ENCODE results near the gene STK38. TPM values are rescaled to one million over a fixed set of nuclear protein-coding genes. Genes with fewer than 3 reads are reported as not detected.

STK38 gene
- total RNA-seq, 1 experiment from 2014 or later: 27.5 TPM

DNA sequence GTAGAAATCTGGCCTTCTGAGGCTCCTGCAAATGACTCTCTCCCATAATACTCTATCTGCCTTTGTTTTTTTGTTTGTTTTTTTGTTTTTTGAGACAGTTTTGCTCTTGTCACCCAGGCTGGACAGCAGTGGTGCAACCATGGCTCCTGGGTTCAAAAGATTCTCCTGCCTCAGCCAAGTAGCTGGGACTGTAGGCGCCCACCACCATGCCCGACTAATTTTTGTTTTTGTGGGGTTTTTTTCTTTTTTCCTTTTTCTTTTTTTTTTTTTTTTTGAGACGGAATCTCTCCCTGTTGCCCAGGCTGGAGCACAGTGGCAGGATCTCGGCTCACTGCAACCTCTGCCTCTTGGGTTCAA, 16.6 kb upstream of the STK38 start:
- no peak for DNase-seq
- no peaks in the 10 kb centered on the region for H3K9me3 Mint-ChIP-seq (ENCODE audit: unreplicated experiment)
- H3K27ac Mint-ChIP-seq (ENCODE audit: unreplicated experiment): no peak overlapping the region
- H3K27me3 ChIP-seq (replicated peaks; ENCODE audit: control insufficient read depth, insufficient read depth, low read length): no peaks in the 10 kb centered on the region
- H3K27me3 Mint-ChIP-seq (ENCODE audit: insufficient read depth, unreplicated experiment): no peaks in the 10 kb centered on the region
- intact Hi-C loops (cut with micrococcal nuclease; ENCODE audit: unreplicated experiment): no loop called here
- H3K4me1 ChIP-seq: 0 out of 2 replicates have a peak, but pooled peaks cover 6% of the 10 kb centered on the region
- H3K4me3 ChIP-seq (ENCODE audit: low read depth, low read length): no peak overlapping the region
- POLR2A ChIA-PET: no interaction called here
- H3K4me1 Mint-ChIP-seq (ENCODE audit: low read depth, unreplicated experiment): peaks cover 17% of the 10 kb centered on the region
- TF ChIP-seq, protein P1, sequence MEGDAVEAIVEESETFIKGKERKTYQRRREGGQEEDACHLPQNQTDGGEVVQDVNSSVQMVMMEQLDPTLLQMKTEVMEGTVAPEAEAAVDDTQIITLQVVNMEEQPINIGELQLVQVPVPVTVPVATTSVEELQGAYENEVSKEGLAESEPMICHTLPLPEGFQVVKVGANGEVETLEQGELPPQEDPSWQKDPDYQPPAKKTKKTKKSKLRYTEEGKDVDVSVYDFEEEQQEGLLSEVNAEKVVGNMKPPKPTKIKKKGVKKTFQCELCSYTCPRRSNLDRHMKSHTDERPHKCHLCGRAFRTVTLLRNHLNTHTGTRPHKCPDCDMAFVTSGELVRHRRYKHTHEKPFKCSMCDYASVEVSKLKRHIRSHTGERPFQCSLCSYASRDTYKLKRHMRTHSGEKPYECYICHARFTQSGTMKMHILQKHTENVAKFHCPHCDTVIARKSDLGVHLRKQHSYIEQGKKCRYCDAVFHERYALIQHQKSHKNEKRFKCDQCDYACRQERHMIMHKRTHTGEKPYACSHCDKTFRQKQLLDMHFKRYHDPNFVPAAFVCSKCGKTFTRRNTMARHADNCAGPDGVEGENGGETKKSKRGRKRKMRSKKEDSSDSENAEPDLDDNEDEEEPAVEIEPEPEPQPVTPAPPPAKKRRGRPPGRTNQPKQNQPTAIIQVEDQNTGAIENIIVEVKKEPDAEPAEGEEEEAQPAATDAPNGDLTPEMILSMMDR (IDR thresholded peaks at IDR 0.05; ENCODE audit: insufficient read depth in 1 of 2, low read depth in 1 of 2, low read length in 1 of 2, severe bottlenecking in 1 of 2, unreplicated experiment in 1 of 2): no peak
- H3K36me3 Mint-ChIP-seq (ENCODE audit: insufficient read depth, unreplicated experiment): no peaks in the 10 kb centered on the region
- BruUV-seq (replicated peaks): no TSS peak
- H3K36me3 ChIP-seq (ENCODE audit: control insufficient read depth, insufficient read depth, low read length): no peaks in the 10 kb centered on the region
- H3K4me3 Mint-ChIP-seq (ENCODE audit: unreplicated experiment): no peak overlapping the region
- CTCF ChIA-PET: no interaction called here
- H3K9me3 ChIP-seq: no peaks in the 10 kb centered on the region

DNA sequence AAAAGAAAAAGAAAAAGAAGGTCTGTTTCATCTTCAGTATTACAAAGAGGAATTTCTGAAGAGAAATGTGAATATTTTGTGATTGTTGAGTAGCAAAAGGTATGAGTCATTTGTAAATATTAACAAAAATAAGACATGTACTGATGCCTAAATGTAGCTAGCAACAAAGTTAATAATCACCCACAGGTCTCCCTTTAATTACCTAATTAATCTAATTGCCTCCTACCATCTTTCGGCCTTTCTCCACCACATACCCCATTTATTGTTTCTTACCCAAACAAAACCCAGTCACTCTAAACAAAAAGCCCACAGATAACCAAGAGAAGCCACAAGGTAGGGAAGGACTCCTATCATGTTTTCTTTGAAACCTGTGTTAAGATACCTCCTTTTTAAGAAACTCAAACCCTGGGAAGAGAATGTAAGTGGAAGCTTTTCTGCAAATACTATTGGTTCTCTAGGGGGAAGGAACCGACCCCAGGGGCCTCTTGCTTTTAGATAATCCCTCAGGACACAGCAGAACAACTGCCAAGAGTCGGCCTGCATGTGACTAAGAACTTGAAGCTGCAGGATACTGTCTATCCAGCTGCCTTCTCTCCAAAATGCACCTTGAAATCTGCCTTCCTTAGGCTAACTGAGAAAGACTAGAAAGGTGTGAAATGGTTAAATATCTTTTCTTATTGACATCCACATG, 16.1 kb upstream of the STK38 start:
- H3K9me3 ChIP-seq: no peaks in the 10 kb centered on the region
- peaks cover 17% of the 10 kb centered on the region for H3K4me1 Mint-ChIP-seq (ENCODE audit: low read depth, unreplicated experiment)
- DNase-seq: no peak
- H3K27ac Mint-ChIP-seq (ENCODE audit: unreplicated experiment): no peak overlapping the region
- TF ChIP-seq, protein P1 (IDR thresholded peaks at IDR 0.05; ENCODE audit: insufficient read depth in 1 of 2, low read depth in 1 of 2, low read length in 1 of 2, severe bottlenecking in 1 of 2, unreplicated experiment in 1 of 2): no peak
- no peaks in the 10 kb centered on the region for H3K27me3 ChIP-seq (replicated peaks; ENCODE audit: control insufficient read depth, insufficient read depth, low read length)
- no peak overlapping the region for H3K4me3 ChIP-seq (ENCODE audit: low read depth, low read length)
- intact Hi-C loops (cut with micrococcal nuclease; ENCODE audit: unreplicated experiment): no loop called here
- H3K36me3 ChIP-seq (ENCODE audit: control insufficient read depth, insufficient read depth, low read length): no peaks in the 10 kb centered on the region
- no peaks in the 10 kb centered on the region for H3K9me3 Mint-ChIP-seq (ENCODE audit: unreplicated experiment)
- H3K27me3 Mint-ChIP-seq (ENCODE audit: insufficient read depth, unreplicated experiment): no peaks in the 10 kb centered on the region
- BruUV-seq (replicated peaks): no TSS peak
- H3K4me3 Mint-ChIP-seq (ENCODE audit: unreplicated experiment): no peak overlapping the region
- 0 out of 2 replicates have a peak, but pooled peaks cover 6% of the 10 kb centered on the region for H3K4me1 ChIP-seq
- CTCF ChIA-PET: no interaction called here
- no peaks in the 10 kb centered on the region for H3K36me3 Mint-ChIP-seq (ENCODE audit: insufficient read depth, unreplicated experiment)
- POLR2A ChIA-PET: no interaction called here

DNA sequence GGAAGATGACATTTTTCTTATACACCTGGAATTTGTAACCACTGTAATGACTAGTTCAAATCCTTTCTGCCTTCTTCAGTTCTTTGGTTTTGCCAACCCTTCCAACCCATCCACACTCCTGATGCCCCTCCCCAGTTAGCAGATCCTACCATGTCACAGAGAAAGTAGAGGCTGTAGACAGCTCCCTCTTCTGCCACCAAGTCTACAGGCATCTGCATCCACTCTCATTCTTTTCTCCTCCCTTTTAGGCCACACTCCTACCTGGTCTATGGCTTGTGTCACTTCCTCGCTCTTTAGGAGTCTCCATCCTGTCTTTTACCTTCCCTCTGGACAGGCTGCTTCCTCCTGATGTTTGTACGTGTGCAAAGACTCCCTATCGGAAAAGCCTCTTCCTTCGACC, 13.5 kb upstream of the STK38 start:
- intact Hi-C loops (cut with micrococcal nuclease; ENCODE audit: unreplicated experiment): no loop called here
- no peak overlapping the region for H3K4me3 Mint-ChIP-seq (ENCODE audit: unreplicated experiment)
- ChIA-PET POLR2A (interaction anchor here (0.5 to 0.6 kb wide), 2 partner anchors 47 to 107 kb away, joined by 6 read pairs; no protein-coding TSS in a partner anchor), CTCF (interaction anchor here (1.0 kb wide), 1 partner anchor 11 kb away, joined by 3 read pairs; no protein-coding TSS in a partner anchor)
- Histone ChIP-seq H3K36me3 (ENCODE audit: control insufficient read depth, insufficient read depth, low read length) (no peaks in the 10 kb centered on the region), H3K27me3 (replicated peaks; ENCODE audit: control insufficient read depth, insufficient read depth, low read length) (no peaks in the 10 kb centered on the region), H3K9me3 (no peaks in the 10 kb centered on the region), H3K4me3 (ENCODE audit: low read depth, low read length) (no peak overlapping the region), H3K4me1 (0 out of 2 replicates have a peak, but pooled peaks cover 6% of the 10 kb centered on the region)
- TF ChIP-seq, protein P1 (IDR thresholded peaks at IDR 0.05; ENCODE audit: insufficient read depth in 1 of 2, low read depth in 1 of 2, low read length in 1 of 2, severe bottlenecking in 1 of 2, unreplicated experiment in 1 of 2): no peak
- H3K36me3 Mint-ChIP-seq (ENCODE audit: insufficient read depth, unreplicated experiment): no peaks in the 10 kb centered on the region
- DNase-seq: no peak
- H3K27ac Mint-ChIP-seq (ENCODE audit: unreplicated experiment): no peak overlapping the region
- H3K4me1 Mint-ChIP-seq (ENCODE audit: low read depth, unreplicated experiment): peaks cover 20% of the 10 kb centered on the region
- H3K9me3 Mint-ChIP-seq (ENCODE audit: unreplicated experiment): no peaks in the 10 kb centered on the region
- BruUV-seq (replicated peaks): no TSS peak
- H3K27me3 Mint-ChIP-seq (ENCODE audit: insufficient read depth, unreplicated experiment): no peaks in the 10 kb centered on the region

Measured in Caco-2 (cell line).